ENCODE data around the gene SEMA3D. TPM values are rescaled to one million over a fixed set of nuclear protein-coding genes. Genes with fewer than 3 reads are reported as not detected.

The SEMA3D gene
- total RNA-seq, 3 donors from 2014 or later (not counting 1 experiment from before 2014, with no cell fraction given), result not detected

DNA sequence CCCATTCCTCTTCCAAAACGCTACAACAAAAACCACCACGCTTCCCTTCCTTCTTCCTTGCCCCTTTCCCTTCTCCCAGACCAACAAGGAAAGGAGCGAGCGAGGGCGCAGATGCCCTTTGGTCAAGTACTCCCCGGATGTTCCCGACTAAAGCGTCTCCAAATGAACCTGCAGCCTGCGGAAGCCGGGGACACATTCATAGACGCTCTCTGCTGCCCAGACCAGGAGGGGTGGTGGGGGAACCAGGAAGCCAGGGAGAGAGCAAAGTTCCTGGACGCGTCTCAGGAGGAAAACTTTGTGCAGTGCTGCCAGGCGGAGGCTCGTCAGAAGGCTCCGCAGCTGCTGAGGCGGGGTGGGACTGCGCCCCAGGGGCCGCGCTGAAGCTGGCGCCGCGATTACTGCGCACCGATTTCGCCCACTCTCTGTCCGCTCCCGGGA, 754 bp downstream of the SEMA3D start:
- no peak for DNase-seq
- peak overlapping the region; percentile 28 for H3K4me3 ChIP-seq (ENCODE audit: low read length)
- no peak overlapping the region for H3K27ac Mint-ChIP-seq
- no peaks in the 10 kb centered on the region for H3K36me3 Mint-ChIP-seq
- peaks cover 0 to 15% of the 10 kb centered on the region in 2 donors for H3K27me3 Mint-ChIP-seq (ENCODE audit: low read depth in 2 of 2)
- peaks cover 2% of the 10 kb centered on the region in 2 donors for H3K9me3 Mint-ChIP-seq
- no peaks in the 10 kb centered on the region for H3K36me3 ChIP-seq (ENCODE audit: control insufficient read depth, insufficient read depth, low read length)
- H3K27me3 ChIP-seq (ENCODE audit: control insufficient read depth, insufficient read depth, low read length), result no peaks in the 10 kb centered on the region
- no peak overlapping the region for H3K27ac ChIP-seq (ENCODE audit: low read length)
- H3K9me3 ChIP-seq (ENCODE audit: control insufficient read depth, insufficient read depth, low read length), result no peaks in the 10 kb centered on the region
- WGBS (ENCODE audit: insufficient coverage), result 3% methylated on average over 28 of the region's 28 CpGs
- intact Hi-C loops (cut with micrococcal nuclease), result no loop called here
- no peaks in the 10 kb centered on the region for H3K4me1 Mint-ChIP-seq
- TF ChIP-seq, protein P1, sequence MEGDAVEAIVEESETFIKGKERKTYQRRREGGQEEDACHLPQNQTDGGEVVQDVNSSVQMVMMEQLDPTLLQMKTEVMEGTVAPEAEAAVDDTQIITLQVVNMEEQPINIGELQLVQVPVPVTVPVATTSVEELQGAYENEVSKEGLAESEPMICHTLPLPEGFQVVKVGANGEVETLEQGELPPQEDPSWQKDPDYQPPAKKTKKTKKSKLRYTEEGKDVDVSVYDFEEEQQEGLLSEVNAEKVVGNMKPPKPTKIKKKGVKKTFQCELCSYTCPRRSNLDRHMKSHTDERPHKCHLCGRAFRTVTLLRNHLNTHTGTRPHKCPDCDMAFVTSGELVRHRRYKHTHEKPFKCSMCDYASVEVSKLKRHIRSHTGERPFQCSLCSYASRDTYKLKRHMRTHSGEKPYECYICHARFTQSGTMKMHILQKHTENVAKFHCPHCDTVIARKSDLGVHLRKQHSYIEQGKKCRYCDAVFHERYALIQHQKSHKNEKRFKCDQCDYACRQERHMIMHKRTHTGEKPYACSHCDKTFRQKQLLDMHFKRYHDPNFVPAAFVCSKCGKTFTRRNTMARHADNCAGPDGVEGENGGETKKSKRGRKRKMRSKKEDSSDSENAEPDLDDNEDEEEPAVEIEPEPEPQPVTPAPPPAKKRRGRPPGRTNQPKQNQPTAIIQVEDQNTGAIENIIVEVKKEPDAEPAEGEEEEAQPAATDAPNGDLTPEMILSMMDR (IDR thresholded peaks at IDR 0.05), result no peak
- no peak for ATAC-seq
- H3K4me1 ChIP-seq (ENCODE audit: control insufficient read depth, insufficient read depth, low read length), result no peaks in the 10 kb centered on the region
- H3K4me3 Mint-ChIP-seq, result no peak overlapping the region

DNA sequence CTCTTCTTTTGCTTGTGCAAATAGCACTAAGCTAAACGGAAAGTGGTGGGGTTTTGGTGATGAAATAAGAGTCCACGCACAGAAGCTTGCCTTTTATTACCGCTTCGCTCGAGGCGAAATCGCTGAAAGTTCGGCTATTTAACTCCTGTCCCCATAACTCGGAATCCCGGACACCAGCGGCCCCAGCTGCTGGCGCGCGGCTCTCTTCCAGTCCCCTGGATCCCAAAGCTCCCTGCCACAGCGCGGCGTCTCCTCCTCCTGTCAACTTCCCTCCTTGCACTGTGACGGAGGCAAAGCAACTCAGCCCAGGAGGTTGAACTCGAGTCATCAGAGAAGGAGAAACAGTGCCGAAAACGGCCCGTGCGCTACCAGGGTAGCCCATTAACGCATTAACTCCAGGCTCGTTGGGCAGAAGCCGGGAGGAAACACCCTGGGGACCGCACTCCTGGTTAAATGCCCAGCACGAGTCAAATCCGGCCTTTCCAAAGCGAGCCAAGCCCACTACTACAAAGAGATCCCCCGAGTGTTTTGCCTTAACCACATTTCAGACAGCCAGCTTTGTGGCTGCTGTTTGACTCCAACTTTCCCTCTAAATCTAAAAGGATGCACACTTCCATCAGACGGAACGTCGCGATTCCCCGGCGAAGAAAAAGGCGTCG, 1.3 kb downstream of the SEMA3D start:
- TF ChIP-seq, protein P1 (IDR thresholded peaks at IDR 0.05), result no peak
- H3K27ac Mint-ChIP-seq, result no peak overlapping the region
- H3K4me3 Mint-ChIP-seq, result no peak overlapping the region
- Histone ChIP-seq H3K4me3 (ENCODE audit: low read length) (peak overlapping the region; percentile 24), H3K27ac (ENCODE audit: low read length) (no peak overlapping the region), H3K4me1 (ENCODE audit: control insufficient read depth, insufficient read depth, low read length) (no peaks in the 10 kb centered on the region), H3K27me3 (ENCODE audit: control insufficient read depth, insufficient read depth, low read length) (no peaks in the 10 kb centered on the region), H3K36me3 (ENCODE audit: control insufficient read depth, insufficient read depth, low read length) (no peaks in the 10 kb centered on the region), H3K9me3 (ENCODE audit: control insufficient read depth, insufficient read depth, low read length) (no peaks in the 10 kb centered on the region)
- intact Hi-C loops (cut with micrococcal nuclease), result no loop called here
- H3K27me3 Mint-ChIP-seq (ENCODE audit: low read depth in 2 of 2), result peaks cover 0 to 15% of the 10 kb centered on the region in 2 donors
- ATAC-seq (no peak), DNase-seq (no peak)
- peaks cover 2% of the 10 kb centered on the region in 2 donors for H3K9me3 Mint-ChIP-seq
- H3K36me3 Mint-ChIP-seq, result no peaks in the 10 kb centered on the region
- no peaks in the 10 kb centered on the region for H3K4me1 Mint-ChIP-seq
- 5% methylated on average over 39 of the region's 39 CpGs for WGBS (ENCODE audit: insufficient coverage)

DNA sequence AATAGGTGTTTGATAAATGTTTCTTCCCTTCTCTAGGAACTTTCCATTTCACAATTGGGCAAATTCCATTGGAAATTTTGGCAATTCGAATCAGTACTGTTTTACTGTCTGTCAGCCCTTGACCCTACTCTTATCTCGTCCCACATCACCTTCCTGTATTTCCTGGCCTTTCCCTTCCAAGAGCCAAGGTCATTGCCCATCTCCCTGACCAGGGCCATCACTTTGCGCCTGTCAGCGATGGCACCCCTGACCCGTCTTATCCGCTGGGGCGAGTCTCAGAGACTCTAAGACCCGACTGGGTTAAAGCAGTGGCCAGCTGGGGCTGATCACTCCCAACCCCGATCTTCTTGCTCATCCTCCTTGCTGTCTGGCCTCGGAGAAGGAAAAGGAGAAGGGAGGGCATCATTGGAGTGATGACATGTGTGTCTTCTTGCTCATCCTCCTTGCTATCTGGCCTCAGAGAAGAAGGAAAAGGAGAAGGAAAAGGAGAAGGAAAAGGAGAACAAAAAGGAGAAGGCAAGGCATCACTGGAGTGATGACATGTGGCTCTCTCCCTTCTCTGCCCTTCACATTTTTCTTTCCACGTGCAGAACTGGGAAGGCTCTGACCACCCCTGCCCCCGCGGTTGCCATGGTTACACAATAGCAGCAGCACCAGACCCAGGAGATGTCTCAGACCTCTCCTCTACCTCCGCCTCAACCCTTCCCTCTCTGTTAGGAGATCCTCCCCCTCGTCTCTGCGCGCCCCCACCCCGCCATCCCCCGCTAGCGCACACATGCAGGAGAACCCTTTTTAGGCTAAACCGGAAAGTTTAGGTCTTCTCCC, 2.0 kb downstream of the SEMA3D start:
- intact Hi-C loops (cut with micrococcal nuclease), result no loop called here

More for the DNA sequence above, 2.0 kb downstream of the SEMA3D start:
- ATAC-seq (no peak), DNase-seq (no peak)
- Histone ChIP-seq H3K36me3 (ENCODE audit: control insufficient read depth, insufficient read depth, low read length) (no peaks in the 10 kb centered on the region), H3K4me1 (ENCODE audit: control insufficient read depth, insufficient read depth, low read length) (no peaks in the 10 kb centered on the region), H3K27ac (ENCODE audit: low read length) (no peak overlapping the region), H3K9me3 (ENCODE audit: control insufficient read depth, insufficient read depth, low read length) (no peaks in the 10 kb centered on the region), H3K4me3 (ENCODE audit: low read length) (peak overlapping the region; percentile 24), H3K27me3 (ENCODE audit: control insufficient read depth, insufficient read depth, low read length) (no peaks in the 10 kb centered on the region)
- 42% methylated on average over 21 of the region's 21 CpGs for WGBS (ENCODE audit: insufficient coverage)
- H3K27ac Mint-ChIP-seq, result no peak overlapping the region
- H3K4me1 Mint-ChIP-seq, result no peaks in the 10 kb centered on the region
- peaks cover 3 to 5% of the 10 kb centered on the region in 2 donors for H3K9me3 Mint-ChIP-seq
- H3K36me3 Mint-ChIP-seq, result no peaks in the 10 kb centered on the region
- H3K27me3 Mint-ChIP-seq (ENCODE audit: low read depth in 2 of 2), result peaks cover 0 to 15% of the 10 kb centered on the region in 2 donors
- TF ChIP-seq, protein P1 (IDR thresholded peaks at IDR 0.05), result no peak
- H3K4me3 Mint-ChIP-seq, result no peak overlapping the region

Data from natural killer cell (primary cell).